Stomach (tissue), 9 donors: ENCODE results near the gene ADAT1. TPM values are rescaled to one million over a fixed set of nuclear protein-coding genes. Genes with fewer than 3 reads are reported as not detected.

Experiments used
- DNase-seq, 2 donors: peaks; one replicate each; pipeline versions ENCODE4 v3.0.0 to v3.0.0-alpha.2; 2013 to 2019
- H3K27ac ChIP-seq, 5 donors: fragments of 200-600 bp in 4 of 5; sonication (generic) in 4 of 5; one replicate each; pipeline ENCODE4 v1.5.1; 2013 to 2019; ENCODE audit warnings: mild to moderate bottlenecking in 1 of 5, moderate library complexity in 1 of 5
- H3K27me3 ChIP-seq, 3 donors: fragments of 200-600 bp; sonication (generic); one replicate each; pipeline ENCODE4 v1.5.1; 2017 to 2019; ENCODE audit warnings: mixed run types in 1 of 3
- H3K36me3 ChIP-seq, 4 donors: fragments of 200-600 bp; sonication (generic); 1 replicate in 3 of 4; 2 replicates in 1 of 4; pipeline ENCODE4 v1.5.1; 2016 to 2019
- H3K4me1 ChIP-seq, 4 donors: fragments of 200-600 bp; sonication (generic); one replicate each; pipeline ENCODE4 v1.5.1; 2016 to 2019
- H3K4me3 ChIP-seq, 4 donors: fragments of 200-600 bp; sonication (generic) in 3 of 4; one replicate each; pipeline ENCODE4 v1.5.1; 2016 to 2019; ENCODE audit warnings: mild to moderate bottlenecking in 1 of 4
- H3K9me3 ChIP-seq, 4 donors: fragments of 200-600 bp; sonication (generic); one replicate each; pipeline ENCODE4 v1.5.1; 2016 to 2019
- EP300 ChIP-seq: sonication (generic); formaldehyde crosslinking; IDR thresholded peaks from one replicate; pipeline ENCODE4 v1.6.1; 2017; ENCODE audit warnings: antibody characterized with exemption
- POLR2A ChIP-seq, 4 donors: fragments of 450-650 bp; IDR thresholded peaks; one replicate each; pipeline ENCODE4 v1.6.1; 2016; ENCODE audit warnings: antibody characterized with exemption in 4 of 4, control low read depth in 2 of 4, mild to moderate bottlenecking in 1 of 4, moderate library complexity in 1 of 4
- POLR2AphosphoS5 ChIP-seq, 3 donors: sonication (generic); formaldehyde crosslinking; IDR thresholded peaks; one replicate each; pipeline ENCODE4 v1.6.1; 2016; ENCODE audit warnings: antibody characterized with exemption in 3 of 3
- WGBS, 5 donors: extraction: QIAGEN DNeasy Blood & Tissue Kit in 3 of 5; methylation state at CpG; one replicate each; pipeline versions ENCODE4 v1.1.5 to v1.1.7; 2013 to 2018; 5-methylcytosine and 5-hydroxymethylcytosine counted together
- intact Hi-C: fragments of 100-400 bp; cut with DNase I; formaldehyde crosslinking; loops from one replicate; pipeline ENCODE4 v1.15.1; 2023; ENCODE audit warnings: low total_unique reads
- polyA plus RNA-seq, 3 donors: library from polyadenylated mRNA; stranded (reverse); fragments of 200-250 nt; gene quantifications; one replicate each; pipeline ENCODE4 v1.2.3, GENCODE V29; 2013
- total RNA-seq, 5 donors: library from RNA; depleted of rRNA; stranded (reverse); fragments of >200 nt; gene quantifications; one replicate each; pipeline versions ENCODE4 v1.1.0 to v1.2.3, GENCODE V29; 2014 to 2016
- TF ChIP-seq, protein P1 (sequence below), 7 experiments: fragments of 450-650 bp in 4 of 7; fragments of 200-600 bp in 3 of 7; sonication (generic) in 3 of 7; IDR thresholded peaks; one replicate each; pipeline ENCODE4 v1.5.1; 2016 to 2019; ENCODE audit warnings: antibody characterized with exemption in 7 of 7, control low read depth in 2 of 7, mild to moderate bottlenecking in 1 of 7
- donor health status: healthy with polysubstance abuse.
- donor health status: Bipolar disorder and iron deficiency.
- donor health status: healthy.

The ADAT1 gene
- total and polyA plus RNA-seq, 8 donors: 0.58 to 69.8 (median 13.0) TPM

GRCh38 chr16:75567911-75568310 is 55.2 kb downstream of the ADAT1 start:
- TF ChIP-seq, protein P1, sequence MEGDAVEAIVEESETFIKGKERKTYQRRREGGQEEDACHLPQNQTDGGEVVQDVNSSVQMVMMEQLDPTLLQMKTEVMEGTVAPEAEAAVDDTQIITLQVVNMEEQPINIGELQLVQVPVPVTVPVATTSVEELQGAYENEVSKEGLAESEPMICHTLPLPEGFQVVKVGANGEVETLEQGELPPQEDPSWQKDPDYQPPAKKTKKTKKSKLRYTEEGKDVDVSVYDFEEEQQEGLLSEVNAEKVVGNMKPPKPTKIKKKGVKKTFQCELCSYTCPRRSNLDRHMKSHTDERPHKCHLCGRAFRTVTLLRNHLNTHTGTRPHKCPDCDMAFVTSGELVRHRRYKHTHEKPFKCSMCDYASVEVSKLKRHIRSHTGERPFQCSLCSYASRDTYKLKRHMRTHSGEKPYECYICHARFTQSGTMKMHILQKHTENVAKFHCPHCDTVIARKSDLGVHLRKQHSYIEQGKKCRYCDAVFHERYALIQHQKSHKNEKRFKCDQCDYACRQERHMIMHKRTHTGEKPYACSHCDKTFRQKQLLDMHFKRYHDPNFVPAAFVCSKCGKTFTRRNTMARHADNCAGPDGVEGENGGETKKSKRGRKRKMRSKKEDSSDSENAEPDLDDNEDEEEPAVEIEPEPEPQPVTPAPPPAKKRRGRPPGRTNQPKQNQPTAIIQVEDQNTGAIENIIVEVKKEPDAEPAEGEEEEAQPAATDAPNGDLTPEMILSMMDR (IDR thresholded peaks at IDR 0.05): no peak
- TF ChIP-seq EP300 (no peak), POLR2A (IDR thresholded peaks at IDR 0.05) (no peak), POLR2AphosphoS5 (IDR thresholded peaks at IDR 0.05) (no peak)
- no peak for DNase-seq
- H3K27ac ChIP-seq: no peak overlapping the region
- 72 to 82% (median 75%) methylated on average over 4 of the region's 4 CpGs for WGBS, 5 donors
- no peaks in the 10 kb centered on the region for H3K27me3 ChIP-seq
- peak overlapping the region in 1 of 4 donors; percentile 99 for H3K4me3 ChIP-seq
- no peaks in the 10 kb centered on the region for H3K9me3 ChIP-seq
- peaks cover 13 to 74% (median 56%) of the 10 kb centered on the region in 4 donors for H3K4me1 ChIP-seq
- H3K36me3 ChIP-seq: peaks cover 16 to 51% (median 50%) of the 10 kb centered on the region in 4 donors
- intact Hi-C loops: no loop called here

- H3K36me3 ChIP-seq: peaks cover 5 to 40% (median 39%) of the 10 kb centered on the region in 4 donors
- H3K27me3 ChIP-seq: no peaks in the 10 kb centered on the region
- intact Hi-C loops: no loop called here
- 1 to 2% (median 2%) methylated on average over 18 to 32 of the region's 32 CpGs for WGBS, 5 donors
- peak in 1 of 2 donors; percentile 59 for DNase-seq
- peak overlapping the region; percentile 76 to 99 (median 90) for H3K4me3 ChIP-seq
- no peaks in the 10 kb centered on the region for H3K9me3 ChIP-seq
- no peak for TF ChIP-seq POLR2A (IDR thresholded peaks at IDR 0.05)
- TF ChIP-seq POLR2AphosphoS5 (IDR thresholded peaks at IDR 0.05): no peak
- TF ChIP-seq EP300: no peak
- TF ChIP-seq, protein P1 (IDR thresholded peaks at IDR 0.05): no peak
- peaks cover 13 to 64% (median 54%) of the 10 kb centered on the region in 4 donors for H3K4me1 ChIP-seq
- peak overlapping the region; percentile 77 to 88 (median 85) for H3K27ac ChIP-seq
Measured at GRCh38 chr16:75566758-75567255, 56.3 kb downstream of the ADAT1 start.

DNA sequence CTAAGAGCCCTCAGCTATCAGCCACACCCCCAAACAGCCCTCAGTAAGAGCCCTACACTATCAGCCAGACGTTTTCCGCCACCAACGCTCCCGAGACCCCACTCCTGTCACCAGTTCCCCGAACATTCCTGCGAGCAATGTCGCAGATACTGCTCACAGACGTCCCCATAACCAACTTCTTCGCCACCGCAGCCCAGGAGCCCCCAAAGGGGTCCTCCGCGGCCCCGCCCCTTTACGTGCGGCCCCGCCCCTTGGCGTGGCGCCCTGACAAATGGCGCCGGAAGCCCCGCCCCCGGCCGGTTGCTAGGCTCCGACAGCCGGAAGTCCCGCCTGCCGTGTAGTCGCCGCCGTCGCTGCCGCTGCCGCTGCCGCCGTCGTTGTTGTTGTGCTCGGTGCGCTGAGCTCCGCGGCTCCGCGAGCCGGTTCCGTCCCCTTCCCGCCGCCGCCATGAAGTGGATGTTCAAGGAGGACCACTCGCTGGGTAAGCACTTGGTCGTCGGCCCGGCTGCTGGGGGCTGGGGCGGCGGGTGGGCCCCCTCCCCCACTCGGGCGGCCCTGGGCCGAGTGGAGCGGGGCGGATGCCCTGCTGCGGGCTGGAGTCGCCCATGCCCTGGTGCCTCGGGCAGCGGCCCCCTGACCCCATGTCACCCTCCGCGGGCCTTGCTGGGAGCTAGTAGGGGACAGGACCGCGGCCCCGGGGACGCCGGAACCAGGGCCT is 56.9 kb downstream of the ADAT1 start, which contains the start of gene GABARAPL2:
Gene GABARAPL2 (plus strand): TSS at position 340 of the 718 bp plus-strand sequence. CDS start 108 bp downstream, at position 448.
- peaks cover 13 to 58% (median 51%) of the 10 kb centered on the region in 4 donors for H3K4me1 ChIP-seq
- peaks cover 4 to 34% (median 33%) of the 10 kb centered on the region in 4 donors for H3K36me3 ChIP-seq
- peak within 1 kb of the TSS; percentile 76 to 99 (median 90) for H3K4me3 ChIP-seq
- peak within 1 kb of the TSS; percentile 77 to 88 (median 85) for H3K27ac ChIP-seq
- intact Hi-C loops: no loop called here
- TF ChIP-seq POLR2AphosphoS5 (IDR thresholded peaks at IDR 0.05): peak; percentile 47 to 93 (median 86)
- TF ChIP-seq POLR2A (IDR thresholded peaks at IDR 0.05): no peak
- WGBS, 5 donors: 0 to 1% (median 0%) methylated on average over 32 to 69 of the region's 69 CpGs
- peak; percentile 86 to 96 for DNase-seq
- H3K9me3 ChIP-seq: no peaks in the 10 kb centered on the region
- H3K27me3 ChIP-seq: no peaks in the 10 kb centered on the region

DNA sequence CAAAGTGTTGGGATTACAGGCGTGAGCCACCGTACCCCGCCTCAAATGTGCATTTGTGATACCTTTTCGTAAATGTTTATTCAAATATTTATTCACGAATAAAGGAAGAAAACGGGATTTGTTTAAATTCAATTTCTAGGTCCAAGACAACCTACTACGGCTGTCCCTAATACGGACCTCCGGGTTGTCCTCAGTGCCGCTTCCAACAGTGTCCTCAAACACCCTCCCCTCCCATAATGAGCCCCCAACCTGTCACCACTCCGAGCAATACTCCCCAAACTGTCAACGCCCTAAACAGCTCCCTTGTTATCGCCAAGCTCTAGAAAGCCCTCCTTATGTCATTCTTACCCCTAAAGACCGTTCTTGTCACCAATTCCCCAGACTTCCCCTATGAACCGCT is 57.4 kb downstream of the ADAT1 start:
- no peak for DNase-seq
- TF ChIP-seq EP300 (no peak), POLR2AphosphoS5 (IDR thresholded peaks at IDR 0.05) (no peak), POLR2A (IDR thresholded peaks at IDR 0.05) (no peak)
- TF ChIP-seq, protein P1 (IDR thresholded peaks at IDR 0.05): no peak
- intact Hi-C loops: no loop called here
- Histone ChIP-seq H3K9me3 (no peaks in the 10 kb centered on the region), H3K27ac (peak overlapping the region; percentile 77 to 88 (median 84)), H3K27me3 (no peaks in the 10 kb centered on the region), H3K4me3 (peak overlapping the region; percentile 76 to 99 (median 90)), H3K4me1 (peaks cover 13 to 52% (median 45%) of the 10 kb centered on the region in 4 donors), H3K36me3 (peaks cover 4 to 29% (median 28%) of the 10 kb centered on the region in 4 donors)
- WGBS, 5 donors: 4 to 12% (median 11%) methylated on average over 15 of the region's 15 CpGs
